GM21360 (cell line): Measurements from ENCODE around the gene SSBP1.
"Not testable (repeated sequence)": the region's sequence is repeated elsewhere in the genome, so short reads cannot be mapped to it uniquely, and the experiment has no call there.

ENCODE experiments used
- ATAC-seq: cut with Tn5 transposase; IDR thresholded peaks from one replicate; pipeline ENCODE4 v1.9.1; 2021; ENCODE audit warnings: mild to moderate bottlenecking, moderate library complexity; ENCODE audit not compliant: unreplicated experiment

Gene SSBP1, protein sequence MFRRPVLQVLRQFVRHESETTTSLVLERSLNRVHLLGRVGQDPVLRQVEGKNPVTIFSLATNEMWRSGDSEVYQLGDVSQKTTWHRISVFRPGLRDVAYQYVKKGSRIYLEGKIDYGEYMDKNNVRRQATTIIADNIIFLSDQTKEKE

GRCh38 chr7:141737836-141738591 is at the start of gene SSBP1:
Gene SSBP1 (plus strand): TSS chr7:141738358. CDS start chr7:141739167, 809 bp downstream.
- peak; percentile 89 for ATAC-seq

GRCh38 chr7:141689072-141689825 is 48.9 kb upstream of the SSBP1 start:
- ATAC-seq, result not testable (repeated sequence)

DNA sequence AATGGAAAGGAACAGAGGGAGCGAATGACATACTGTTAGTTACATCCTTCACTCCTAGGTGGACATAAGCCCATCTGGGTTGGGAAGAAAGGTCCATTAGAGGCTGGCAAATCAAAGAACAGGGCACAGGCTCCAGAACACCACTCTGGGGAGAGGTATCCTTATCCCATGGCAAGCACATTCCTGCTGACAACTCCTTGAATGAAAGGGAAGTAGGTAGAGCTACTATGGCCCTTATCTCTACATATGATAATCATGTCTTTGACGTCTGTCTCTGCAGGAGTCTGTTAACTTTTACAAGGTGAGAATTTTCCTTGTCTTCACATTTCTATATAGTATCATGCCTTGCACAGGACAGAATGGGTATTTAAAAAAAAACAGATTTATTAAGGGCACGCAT is 46.6 kb upstream of the SSBP1 start:
- ATAC-seq, result no peak

DNA sequence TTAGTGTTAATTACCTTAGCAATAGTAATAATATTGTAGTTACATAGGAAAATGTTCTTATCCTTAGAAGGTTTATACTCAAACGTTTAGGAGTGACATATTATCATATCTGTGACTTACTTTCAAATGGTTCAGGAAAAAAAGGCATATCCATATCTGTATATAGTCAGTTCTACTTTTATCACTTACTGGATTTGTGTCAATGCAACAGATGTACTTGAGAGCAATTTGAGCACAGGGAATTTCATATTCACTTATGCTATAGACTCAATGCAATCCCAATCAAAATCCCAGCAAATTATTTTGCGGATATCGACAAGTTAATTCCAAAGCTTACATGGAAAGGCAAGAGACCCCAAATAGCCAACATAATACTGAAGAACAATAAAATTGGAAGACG is 46.2 kb upstream of the SSBP1 start:
- ATAC-seq, result no peak

GRCh38 chr7:141693082-141693481 is 45.1 kb upstream of the SSBP1 start:
- ATAC-seq, result no peak

DNA sequence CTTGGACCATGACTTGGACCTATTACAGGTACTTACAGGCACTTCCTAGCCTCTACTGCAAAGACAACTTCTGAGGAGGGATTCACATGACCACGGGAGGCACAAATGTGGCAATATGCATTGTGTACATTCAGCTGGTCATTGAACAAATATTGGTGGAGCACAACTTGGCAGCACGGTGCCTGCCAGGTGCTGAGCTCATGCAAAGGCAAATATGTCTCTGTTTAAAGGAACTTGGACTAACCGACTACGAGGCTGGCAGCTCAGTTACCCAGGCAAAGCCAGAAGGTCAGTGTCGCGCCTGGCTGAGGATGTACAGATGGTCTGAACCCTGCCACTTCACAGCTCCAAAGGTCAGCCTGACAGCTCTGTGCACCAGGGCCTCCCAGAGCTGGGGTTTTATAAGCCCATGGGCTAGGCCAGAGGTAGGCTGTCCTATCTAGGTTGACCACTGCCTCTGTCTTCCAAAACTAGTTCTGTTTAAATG is 42.3 kb upstream of the SSBP1 start:
- ATAC-seq, result no peak

- ATAC-seq, result no peak
These were observed 41.8 kb upstream of the SSBP1 start for GRCh38 chr7:141696348-141696747.

DNA sequence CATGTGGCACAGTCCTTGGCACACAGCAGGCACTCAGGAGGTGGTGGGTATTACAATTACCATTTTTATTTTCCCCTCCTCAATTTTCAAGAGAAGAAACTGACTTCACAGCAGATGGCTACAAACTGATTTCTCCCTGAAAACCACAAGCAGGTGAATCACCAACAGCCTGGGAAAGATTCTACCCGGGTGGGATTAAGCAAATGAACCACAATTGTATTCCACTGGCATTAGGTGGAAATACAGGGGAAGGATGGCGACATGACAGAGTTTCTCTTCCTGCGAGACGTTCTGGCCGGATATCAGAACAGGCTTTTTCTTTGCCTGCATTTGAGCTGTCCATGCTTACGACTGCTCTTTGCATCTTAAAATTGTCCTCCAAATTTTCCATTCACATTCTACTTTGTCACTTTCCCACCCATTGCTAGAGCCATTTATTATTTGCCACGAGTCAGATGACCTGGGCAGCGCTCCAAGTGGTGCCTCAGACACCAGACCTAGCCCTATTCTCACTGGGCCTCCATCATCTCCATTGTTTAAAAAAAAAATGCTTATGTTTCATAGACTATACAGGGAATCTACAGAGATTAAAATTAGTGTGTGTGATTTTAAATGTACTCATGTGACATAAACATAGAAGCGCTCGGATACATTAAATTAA is 40.8 kb upstream of the SSBP1 start:
- ATAC-seq, result no peak

DNA sequence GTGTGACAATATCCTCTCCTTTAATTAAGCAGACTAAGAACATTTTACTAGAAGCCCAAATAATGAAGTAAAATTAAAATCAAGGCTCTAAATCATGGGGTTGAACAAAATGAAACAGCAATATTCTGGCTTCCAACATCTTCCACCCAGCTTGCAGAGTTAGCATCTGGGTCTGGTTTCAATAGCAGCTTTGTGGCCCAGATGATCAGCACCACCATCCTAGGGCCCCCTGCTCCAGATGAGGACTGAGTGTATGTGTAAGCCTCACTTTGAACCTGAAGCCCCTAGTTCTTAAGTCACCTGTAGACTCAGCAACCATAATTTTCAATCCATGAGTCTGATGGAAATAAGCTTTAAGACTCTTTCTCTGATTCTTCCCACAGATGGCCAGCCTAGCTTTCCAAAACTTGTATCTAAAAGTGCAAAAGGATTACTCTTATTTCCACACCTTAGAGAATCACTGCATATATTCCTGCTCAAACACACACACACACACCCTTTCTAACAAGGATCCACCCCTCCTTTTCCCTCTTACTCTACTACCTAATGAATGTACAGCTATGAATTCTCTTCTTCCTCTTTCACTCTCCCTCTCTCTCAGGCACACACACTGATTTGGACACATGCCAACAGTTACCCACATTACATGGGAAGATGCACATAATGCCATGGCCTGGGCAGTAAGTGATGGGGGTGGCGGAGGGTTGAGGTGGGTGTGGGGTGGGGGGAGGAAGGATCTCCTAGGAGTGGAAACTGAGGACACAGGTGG is 39.7 kb upstream of the SSBP1 start:
- no peak for ATAC-seq

GRCh38 chr7:141699860-141700259 is 38.3 kb upstream of the SSBP1 start:
- ATAC-seq, result no peak

DNA sequence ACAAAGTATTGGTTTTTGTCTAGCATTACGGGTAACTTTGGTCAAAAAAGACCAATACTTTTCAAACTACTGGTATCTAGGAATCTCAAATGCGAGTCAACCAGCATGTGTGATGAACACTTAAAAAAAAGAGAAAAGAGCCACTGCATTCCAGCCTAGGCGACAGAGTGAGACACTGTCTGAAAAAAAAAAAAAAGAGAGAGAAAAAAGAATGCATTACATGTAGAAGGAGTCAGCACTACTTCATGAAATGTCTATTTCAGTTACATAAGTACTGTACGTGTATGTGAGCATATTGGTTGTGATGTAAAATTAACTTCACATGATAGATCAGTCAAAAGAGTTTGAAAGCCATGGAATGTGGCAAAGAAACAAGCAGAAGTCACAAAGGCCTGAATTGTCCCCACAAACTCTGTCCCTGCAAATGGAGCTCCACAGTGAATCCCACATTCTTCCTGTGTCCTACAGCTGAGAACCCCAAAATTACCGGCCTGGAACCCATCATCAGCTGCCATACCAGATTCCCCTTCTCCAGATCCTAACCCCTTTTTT is 37.8 kb upstream of the SSBP1 start:
- no peak for ATAC-seq

DNA sequence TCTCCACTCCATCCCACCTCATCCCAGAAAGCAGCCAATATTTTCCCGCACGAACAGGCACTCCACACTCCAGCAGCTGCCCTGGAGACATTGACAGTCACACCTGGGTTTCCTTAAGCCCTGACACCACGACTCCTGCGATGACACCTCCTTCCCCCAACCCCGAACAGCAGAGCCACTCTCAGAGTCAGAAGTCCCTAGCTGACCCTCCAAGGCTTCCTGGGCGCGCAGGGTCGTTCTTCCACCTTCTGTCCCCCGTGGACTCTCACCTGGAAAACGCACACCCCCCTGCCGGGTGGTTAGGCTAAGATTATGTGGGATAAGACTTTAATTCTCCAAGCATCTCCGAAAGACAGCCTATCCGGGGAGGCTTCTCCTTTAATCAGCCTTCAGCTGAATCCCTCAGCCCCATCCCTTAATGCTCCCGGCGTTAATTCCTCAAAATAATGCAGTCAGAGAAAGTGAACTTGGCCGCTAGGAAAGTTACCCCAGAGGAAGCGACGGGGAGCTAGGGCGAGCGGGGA is 37.2 kb upstream of the SSBP1 start:
- no peak for ATAC-seq

- peak; percentile 81 for ATAC-seq
These were observed 36.6 kb upstream of the SSBP1 start for GRCh38 chr7:141701489-141702046.

DNA sequence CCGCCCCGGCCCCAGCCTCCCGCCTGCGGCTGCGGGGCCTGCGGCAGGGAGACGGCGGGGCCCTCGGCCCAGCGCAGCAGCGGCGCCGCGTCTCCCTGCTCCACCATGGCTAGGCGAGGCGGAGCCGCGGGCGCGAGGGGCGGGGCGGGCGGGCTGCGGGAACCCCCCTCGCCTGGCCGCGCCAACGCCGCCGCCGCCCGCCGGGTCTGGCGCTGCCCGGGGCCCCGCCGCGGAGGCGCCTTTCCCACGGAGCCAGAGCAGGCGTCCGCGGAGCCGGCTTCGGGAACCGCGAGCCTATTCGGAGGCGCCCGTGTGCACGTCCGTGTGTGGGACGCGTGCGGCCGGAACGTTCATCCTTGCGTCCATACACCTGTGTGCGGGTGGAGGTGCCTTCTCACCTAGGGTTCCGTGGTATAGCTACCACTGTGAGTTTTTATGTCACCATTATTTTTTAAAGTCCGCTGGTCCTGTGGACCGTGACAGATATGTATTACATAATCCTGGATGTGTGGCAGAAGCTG is 36.1 kb upstream of the SSBP1 start, which contains the start of gene DENND11:
TSS of gene DENND11 (minus strand) at position 120 of the 521 bp plus-strand sequence. CDS start at position 107, 13 bp downstream.
- peak; percentile 74 for ATAC-seq

DNA sequence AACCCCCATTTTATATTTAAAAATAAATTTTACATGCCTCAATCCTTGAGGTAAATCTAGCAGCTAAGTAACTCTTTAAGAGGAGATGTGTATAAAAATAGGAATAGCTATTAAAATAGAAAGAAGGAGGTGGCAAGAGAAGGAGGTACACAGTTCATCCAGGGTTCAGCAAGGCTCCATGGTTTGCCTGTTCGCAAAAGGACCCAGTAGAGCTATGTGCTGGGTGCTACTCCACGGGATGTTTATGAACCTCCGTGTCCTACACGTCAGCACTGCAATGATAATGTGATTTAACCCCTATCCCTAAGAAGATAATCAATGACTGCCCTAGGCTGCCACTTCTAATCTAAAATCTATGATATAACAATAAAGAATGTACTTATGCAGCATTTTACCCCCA is 35.3 kb upstream of the SSBP1 start:
- ATAC-seq, result no peak

DNA sequence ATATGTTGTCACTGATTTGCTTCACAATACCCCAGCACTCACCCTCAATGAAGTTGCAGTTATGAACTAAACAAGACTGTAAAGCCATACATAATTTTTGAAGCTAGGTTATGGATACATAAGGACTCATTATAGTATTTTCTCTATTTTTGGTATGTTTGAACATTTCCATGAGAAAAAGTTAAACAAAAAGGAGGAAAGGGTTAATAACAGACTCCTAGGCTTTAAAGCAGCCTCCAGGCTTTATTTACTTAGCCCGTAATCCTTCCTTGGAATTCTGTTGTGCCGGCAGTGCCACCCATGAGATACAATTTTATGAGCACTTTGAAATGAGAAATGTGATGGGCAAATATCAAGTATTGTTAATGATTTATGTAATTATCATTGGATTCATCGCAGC is 34.0 kb upstream of the SSBP1 start:
- no peak for ATAC-seq

GRCh38 chr7:141704741-141705140 is 33.4 kb upstream of the SSBP1 start:
- ATAC-seq, result no peak

DNA sequence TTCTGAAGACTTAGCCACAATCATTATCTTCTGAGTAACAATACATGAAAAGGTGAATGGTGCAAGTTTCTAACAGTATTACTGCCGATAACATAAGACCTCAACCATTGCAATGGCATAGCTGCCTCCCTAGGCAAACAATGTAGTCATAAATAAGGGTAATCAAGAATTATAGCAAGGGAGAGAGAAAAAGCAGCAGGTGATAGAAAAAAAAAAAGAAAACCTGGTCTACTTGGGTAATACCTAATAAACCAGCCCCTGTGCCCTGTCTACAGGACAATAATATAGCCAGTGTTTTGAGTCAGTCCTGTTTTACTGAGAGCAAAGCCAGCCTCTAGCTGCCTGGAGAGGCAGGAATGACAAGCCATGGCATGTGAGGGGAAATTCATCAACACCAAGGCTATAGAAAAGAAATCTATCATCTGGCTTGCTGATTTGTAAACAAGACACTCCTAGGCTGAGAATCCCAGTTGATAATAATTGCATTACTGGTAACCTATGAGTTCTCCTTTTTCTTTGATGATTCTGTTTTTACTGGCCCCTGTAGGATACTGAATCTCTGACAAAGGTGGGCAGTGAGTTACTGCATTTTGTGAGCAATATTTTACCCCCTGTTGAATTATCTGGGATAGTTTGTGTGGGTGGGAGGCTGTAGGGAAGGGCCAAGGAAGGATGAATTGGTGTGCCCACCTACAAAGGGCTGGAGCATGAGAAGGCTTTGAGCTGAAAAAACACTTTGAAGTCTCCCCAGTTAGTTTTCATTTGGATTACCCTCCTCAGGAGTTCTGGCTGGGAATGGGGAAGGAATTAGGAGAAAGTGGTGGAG is 31.7 kb upstream of the SSBP1 start:
- ATAC-seq, result no peak
